Caco-2 (cell line): ENCODE results near the gene DERA. TPM values are rescaled to one million over a fixed set of nuclear protein-coding genes. Genes with fewer than 3 reads are reported as not detected.

ENCODE experiments used
- BruUV-seq: library from RNA; stranded (reverse); fragments of 400-500 nt; replicated peaks from 2 replicates; lab custom pipeline; 2021; lab: Mats Ljungman, UMichigan
- CTCF ChIA-PET: fragments of 300-600 bp; sonication (Branson Sonifier 250); formaldehyde crosslinking; loops from one replicate; lab custom pipeline; 2022; ENCODE audit warnings: antibody characterized with exemption; lab: Charles Lee
- POLR2A ChIA-PET: fragments of 300-600 bp; sonication (Branson Sonifier 250); formaldehyde crosslinking; loops from one replicate; lab custom pipeline; 2022; ENCODE audit warnings: antibody characterized with exemption; lab: Charles Lee
- DNase-seq, 2 experiments: peaks; one replicate each; pipeline versions ENCODE4 v3.0.0 to v3.0.0-alpha.2; 2020 to 2022
- H3K27me3 ChIP-seq: replicated peaks from 2 replicates; pipeline ENCODE4 v1.6.0; 2011; ENCODE audit warnings: low read length; ENCODE audit not compliant: control insufficient read depth, insufficient read depth
- H3K36me3 ChIP-seq: 2 replicates; pipeline ENCODE4 v1.5.1; 2011; ENCODE audit warnings: low read length; ENCODE audit not compliant: control insufficient read depth, insufficient read depth
- H3K4me1 ChIP-seq: fragments of 250-450 bp; sonication (Bioruptor Pico); 2 replicates; pipeline ENCODE4 v1.5.1; 2020; ENCODE audit warnings: mild to moderate bottlenecking
- H3K4me3 ChIP-seq: 2 replicates; pipeline ENCODE4 v1.5.1; 2011; ENCODE audit warnings: low read depth, mild to moderate bottlenecking, control low read depth, low read length
- H3K9me3 ChIP-seq: fragments of 250-450 bp; sonication (Bioruptor Pico); 2 replicates; pipeline ENCODE4 v1.5.1; 2020; ENCODE audit warnings: mild to moderate bottlenecking, moderate library complexity
- H3K27ac Mint-ChIP-seq: one replicate; pipeline ENCODE4 v1.8.0; 2022; ENCODE audit warnings: mixed read lengths; ENCODE audit not compliant: unreplicated experiment
- H3K27me3 Mint-ChIP-seq: one replicate; pipeline ENCODE4 v1.8.0; 2022; ENCODE audit warnings: mixed read lengths; ENCODE audit not compliant: insufficient read depth, unreplicated experiment
- H3K36me3 Mint-ChIP-seq: one replicate; pipeline ENCODE4 v1.8.0; 2022; ENCODE audit warnings: mild to moderate bottlenecking, mixed read lengths; ENCODE audit not compliant: insufficient read depth, unreplicated experiment
- H3K4me1 Mint-ChIP-seq: one replicate; pipeline ENCODE4 v1.8.0; 2022; ENCODE audit warnings: low read depth, mixed read lengths; ENCODE audit not compliant: unreplicated experiment
- H3K4me3 Mint-ChIP-seq: one replicate; pipeline ENCODE4 v1.8.0; 2022; ENCODE audit warnings: mild to moderate bottlenecking, moderate library complexity, mixed read lengths; ENCODE audit not compliant: unreplicated experiment
- H3K9me3 Mint-ChIP-seq: one replicate; pipeline ENCODE4 v1.8.0; 2022; ENCODE audit warnings: mixed read lengths; ENCODE audit not compliant: unreplicated experiment
- CTCF ChIP-seq, 2 experiments: fragments of 200-600 bp in 1 of 2; IDR thresholded peaks; 1 replicate in 1 of 2; 2 replicates in 1 of 2; pipeline versions ENCODE4 v1.5.1 to v1.8.0; 2011 to 2022; ENCODE audit warnings: antibody characterized with exemption in 1 of 2, control low read depth in 1 of 2, inconsistent platforms in 1 of 2, low read depth in 1 of 2, low read length in 1 of 2, mild to moderate bottlenecking in 1 of 2, moderate library complexity in 1 of 2; ENCODE audit not compliant: insufficient read depth in 1 of 2, severe bottlenecking in 1 of 2, unreplicated experiment in 1 of 2
- intact Hi-C: fragments of 100-400 bp; cut with micrococcal nuclease; formaldehyde crosslinking; loops from one replicate; pipeline ENCODE4 v1.10.0; 2022; ENCODE audit not compliant: unreplicated experiment
- total RNA-seq: library from RNA; stranded (reverse); gene quantifications from 2 replicates; pipeline ENCODE4 v1.2.3, GENCODE V29; 2022

DERA gene
- total RNA-seq, 1 experiment from 2014 or later: 86.4 TPM

DNA sequence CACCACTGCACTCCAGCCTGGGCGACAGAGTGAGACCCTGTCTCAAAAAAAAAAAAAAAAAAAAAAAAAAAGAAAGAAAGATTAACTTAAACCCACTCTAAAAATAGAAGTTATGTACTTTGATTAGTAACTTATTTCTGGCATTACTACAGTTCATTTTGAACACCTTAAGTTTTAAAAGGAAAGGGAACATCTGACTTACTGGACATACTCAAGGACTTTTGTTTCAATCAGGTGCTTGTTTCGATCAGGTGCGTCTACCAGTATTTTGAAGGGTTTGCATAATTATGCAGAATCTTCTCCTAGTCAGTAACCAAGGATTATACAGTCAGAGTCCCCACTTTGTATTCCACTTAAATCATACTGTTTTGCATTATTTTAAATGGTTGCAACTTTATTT lies 105.6 kb downstream of the DERA start:
- H3K9me3 ChIP-seq: peaks cover 59% of the 10 kb centered on the region
- ChIA-PET POLR2A (no interaction called here), CTCF (no interaction called here)
- peaks cover 9% of the 10 kb centered on the region for H3K4me1 ChIP-seq
- no TSS peak for BruUV-seq
- H3K4me1 Mint-ChIP-seq: peaks cover 9% of the 10 kb centered on the region
- H3K27me3 Mint-ChIP-seq: no peaks in the 10 kb centered on the region
- no peak for TF ChIP-seq CTCF (IDR thresholded peaks at IDR 0.05; ENCODE audit: insufficient read depth in 1 of 2, low read depth in 1 of 2, low read length in 1 of 2, severe bottlenecking in 1 of 2, unreplicated experiment in 1 of 2)
- no peaks in the 10 kb centered on the region for H3K27me3 ChIP-seq
- H3K27ac Mint-ChIP-seq: no peak overlapping the region
- H3K9me3 Mint-ChIP-seq: peaks cover 67% of the 10 kb centered on the region
- peaks cover 53% of the 10 kb centered on the region for H3K36me3 Mint-ChIP-seq
- intact Hi-C loops: no loop called here
- no peak overlapping the region for H3K4me3 Mint-ChIP-seq
- no peak for DNase-seq
- H3K4me3 ChIP-seq: no peak overlapping the region
- H3K36me3 ChIP-seq: peaks cover 7% of the 10 kb centered on the region; the same call in 1 of the 2 replicates

DNA sequence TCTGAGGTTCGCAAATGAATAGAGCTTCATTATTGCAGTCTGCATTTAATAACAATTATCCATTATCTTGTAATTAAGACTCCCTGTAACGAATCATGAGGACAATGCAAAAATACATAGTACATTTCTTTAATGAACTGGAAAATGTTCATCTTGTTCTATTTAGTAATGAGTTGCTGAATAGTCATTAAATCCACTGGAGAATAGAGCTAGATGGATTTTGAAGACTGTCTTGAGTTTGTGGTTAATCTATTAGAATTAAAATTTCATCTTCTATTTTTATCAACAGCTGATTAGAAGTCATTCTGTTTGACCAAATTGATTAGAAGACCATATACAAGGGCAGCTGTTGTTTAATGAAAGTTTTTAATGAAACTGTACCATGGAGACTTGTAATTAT lies 107.2 kb downstream of the DERA start:
- peaks cover 7% of the 10 kb centered on the region; the same call in 1 of the 2 replicates for H3K36me3 ChIP-seq
- H3K9me3 Mint-ChIP-seq: peaks cover 61% of the 10 kb centered on the region
- POLR2A ChIA-PET: no interaction called here

DNA sequence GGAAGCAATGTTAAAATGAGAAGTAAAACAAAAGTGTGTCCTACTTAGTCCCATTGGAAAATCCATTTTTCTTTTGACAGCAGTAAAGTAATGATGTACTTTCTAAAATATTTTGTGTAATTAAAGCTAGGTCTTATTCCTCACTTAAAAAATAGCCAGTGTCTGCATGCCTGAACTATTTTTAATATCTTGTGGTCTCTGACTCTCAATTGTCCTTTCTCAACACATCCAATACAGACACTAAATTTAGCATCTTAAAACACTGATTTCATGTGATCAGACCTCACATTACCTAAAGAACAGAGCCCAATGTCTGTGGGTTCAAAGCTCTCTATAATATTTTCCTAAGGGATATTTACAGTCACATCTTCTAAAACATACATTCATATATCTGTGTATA lies 108.0 kb downstream of the DERA start:
- Mint-ChIP-seq H3K27me3 (no peaks in the 10 kb centered on the region), H3K9me3 (peaks cover 61% of the 10 kb centered on the region), H3K36me3 (peaks cover 47% of the 10 kb centered on the region), H3K4me3 (no peak overlapping the region), H3K27ac (no peak overlapping the region), H3K4me1 (peaks cover 16% of the 10 kb centered on the region)
- ChIA-PET POLR2A (no interaction called here), CTCF (no interaction called here)
- Histone ChIP-seq H3K4me3 (no peak overlapping the region), H3K36me3 (peaks cover 5% of the 10 kb centered on the region; the same call in 1 of the 2 replicates), H3K9me3 (peaks cover 50% of the 10 kb centered on the region), H3K27me3 (no peaks in the 10 kb centered on the region), H3K4me1 (peaks cover 19% of the 10 kb centered on the region)
- intact Hi-C loops: no loop called here
- no peak for TF ChIP-seq CTCF (IDR thresholded peaks at IDR 0.05; ENCODE audit: insufficient read depth in 1 of 2, low read depth in 1 of 2, low read length in 1 of 2, severe bottlenecking in 1 of 2, unreplicated experiment in 1 of 2)
- DNase-seq: no peak
- BruUV-seq: no TSS peak

More for the DNA sequence above, 107.2 kb downstream of the DERA start:
- Mint-ChIP-seq H3K27me3 (no peaks in the 10 kb centered on the region), H3K4me1 (peaks cover 16% of the 10 kb centered on the region), H3K36me3 (peaks cover 50% of the 10 kb centered on the region), H3K27ac (no peak overlapping the region), H3K4me3 (no peak overlapping the region)
- no peak for DNase-seq
- TF ChIP-seq CTCF (IDR thresholded peaks at IDR 0.05; ENCODE audit: insufficient read depth in 1 of 2, low read depth in 1 of 2, low read length in 1 of 2, severe bottlenecking in 1 of 2, unreplicated experiment in 1 of 2): no peak
- CTCF ChIA-PET: no interaction called here
- Histone ChIP-seq H3K4me3 (no peak overlapping the region), H3K9me3 (peaks cover 59% of the 10 kb centered on the region), H3K4me1 (peaks cover 19% of the 10 kb centered on the region), H3K27me3 (no peaks in the 10 kb centered on the region)
- intact Hi-C loops: no loop called here
- BruUV-seq: no TSS peak
